ENCODE results near the gene SPOP. TPM values are rescaled to one million over a fixed set of nuclear protein-coding genes. Genes with fewer than 3 reads are reported as not detected.
"Not testable (repeated sequence)": the region's sequence is repeated elsewhere in the genome, so short reads cannot be mapped to it uniquely, and the experiment has no call there.

The SPOP gene
- 10 to 100 TPM; 33.7 to 73.5 (median 50.4) TPM for total RNA-seq

DNA sequence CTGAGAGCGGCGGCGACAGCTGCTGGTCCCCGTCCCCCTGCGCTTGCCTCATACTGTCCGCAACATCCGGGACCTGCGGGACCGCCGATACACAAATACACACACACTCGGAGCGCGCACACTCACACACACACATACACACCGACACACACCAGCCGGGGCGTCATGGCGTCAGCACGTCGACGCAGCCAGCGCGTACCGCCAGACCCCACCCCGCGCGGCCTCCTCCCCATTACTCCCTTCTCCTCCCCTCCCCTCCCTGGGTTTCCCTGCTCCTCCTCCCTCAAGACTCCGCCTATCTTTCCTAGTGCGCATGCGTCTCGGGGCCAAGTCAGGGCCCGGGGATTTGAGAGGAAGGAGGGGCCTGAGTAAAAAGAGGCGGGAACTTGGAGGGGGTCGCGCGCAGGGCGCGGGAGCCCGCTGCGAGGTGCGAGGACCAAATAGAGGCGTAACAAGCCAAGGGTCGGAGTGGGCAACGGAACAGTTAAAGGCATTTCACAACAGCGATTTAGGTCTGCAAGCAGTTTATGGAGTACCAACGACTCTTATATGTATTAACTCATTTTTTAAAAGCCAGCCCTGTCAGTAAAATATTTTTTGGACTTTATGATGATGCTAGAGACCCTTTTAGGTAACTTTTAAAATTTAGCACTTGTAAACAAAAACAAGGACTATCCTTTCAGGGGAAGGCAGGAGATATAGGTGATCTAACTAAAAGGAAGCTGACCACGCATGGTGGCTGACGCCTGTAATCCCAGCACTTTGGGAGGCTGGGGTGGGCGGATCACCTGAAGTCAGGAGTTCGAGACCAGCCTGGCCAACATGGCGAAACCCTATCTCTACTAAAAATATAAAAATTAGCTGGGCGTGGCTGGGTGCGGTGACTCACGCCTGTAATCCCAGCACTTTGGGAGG lies at the start of gene SPOP:
TSS of gene SPOP (minus strand) at position 165 of the 915 bp plus-strand sequence. CDS start 55,287 bp downstream, outside the sequence.
- ATAC-seq (ENCODE audit: low FRiP score) (peak; percentile 99), DNase-seq (ENCODE audit: low spot score) (peak; percentile 98)
- TF ChIP-seq CTCF (IDR thresholded peaks at IDR 0.05): no peak

- ATAC-seq (ENCODE audit: low FRiP score): no peak
These were observed 49.5 kb upstream of the SPOP start for GRCh38 chr17:49727380-49727779.

DNA sequence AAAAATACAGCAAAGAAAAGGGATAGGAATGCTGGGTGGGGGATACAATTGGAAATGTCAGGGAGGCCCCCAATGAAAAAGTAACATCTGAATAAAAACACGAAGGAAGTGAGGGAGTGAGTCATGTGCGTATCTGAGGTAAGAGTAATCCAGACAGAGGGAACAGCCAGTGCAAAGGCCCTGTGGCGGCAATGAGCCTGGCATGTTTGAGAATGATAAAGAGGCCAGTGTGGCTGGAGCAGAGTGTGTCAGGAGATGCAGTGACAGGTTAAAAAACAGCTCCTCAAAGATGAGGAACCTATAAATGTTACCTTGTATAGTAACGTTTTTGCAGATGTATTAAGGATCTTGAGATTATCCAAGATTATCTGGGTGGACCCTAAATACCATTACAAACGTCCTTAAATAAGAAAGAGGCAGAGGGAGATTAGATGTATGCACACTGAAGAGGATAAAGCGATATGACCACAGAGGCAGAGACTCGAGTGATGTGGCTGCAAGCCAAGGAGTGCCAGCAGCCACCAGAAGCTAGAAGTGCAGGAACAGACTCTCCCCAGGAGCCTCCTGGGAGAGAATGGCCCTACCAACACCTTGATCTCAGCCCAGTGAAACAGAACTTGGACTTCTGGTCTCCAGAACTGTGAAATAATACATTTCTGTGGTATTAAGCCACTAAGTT lies 47.7 kb upstream of the SPOP start:
- DNase-seq (ENCODE audit: low spot score) (no peak), ATAC-seq (ENCODE audit: low FRiP score) (no peak)
- TF ChIP-seq CTCF (IDR thresholded peaks at IDR 0.05): no peak

More at GRCh38 chr17:49727380-49727779, 49.5 kb upstream of the SPOP start:
- DNase-seq (ENCODE audit: low spot score): no peak
- TF ChIP-seq CTCF (IDR thresholded peaks at IDR 0.05): no peak

DNA sequence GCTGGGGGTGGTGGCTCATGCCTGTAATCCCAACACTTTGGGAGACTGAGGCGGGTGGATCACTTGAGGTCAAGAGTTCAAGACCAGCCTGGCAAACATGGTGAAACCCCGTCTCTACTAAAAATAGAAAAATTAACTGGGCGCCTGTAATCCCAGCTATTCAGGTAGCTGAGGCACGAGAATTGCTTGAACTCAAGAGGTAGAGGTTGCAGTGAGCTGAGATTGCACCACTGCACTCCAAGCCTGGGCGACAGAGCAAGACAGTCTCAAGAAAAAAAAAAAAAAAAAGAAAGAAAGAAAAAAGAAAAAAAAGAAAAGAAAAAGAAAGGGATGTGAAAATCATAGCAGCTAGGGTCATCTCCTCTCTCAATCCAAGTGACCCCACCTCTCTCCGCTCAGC lies 46.7 kb upstream of the SPOP start:
- DNase-seq (ENCODE audit: low spot score); ATAC-seq (ENCODE audit: low FRiP score): not testable (repeated sequence)

GRCh38 chr17:49723423-49723822 lies 45.5 kb upstream of the SPOP start:
- DNase-seq (ENCODE audit: low spot score) (no peak), ATAC-seq (ENCODE audit: low FRiP score) (no peak)
- TF ChIP-seq CTCF (IDR thresholded peaks at IDR 0.05): no peak

DNA sequence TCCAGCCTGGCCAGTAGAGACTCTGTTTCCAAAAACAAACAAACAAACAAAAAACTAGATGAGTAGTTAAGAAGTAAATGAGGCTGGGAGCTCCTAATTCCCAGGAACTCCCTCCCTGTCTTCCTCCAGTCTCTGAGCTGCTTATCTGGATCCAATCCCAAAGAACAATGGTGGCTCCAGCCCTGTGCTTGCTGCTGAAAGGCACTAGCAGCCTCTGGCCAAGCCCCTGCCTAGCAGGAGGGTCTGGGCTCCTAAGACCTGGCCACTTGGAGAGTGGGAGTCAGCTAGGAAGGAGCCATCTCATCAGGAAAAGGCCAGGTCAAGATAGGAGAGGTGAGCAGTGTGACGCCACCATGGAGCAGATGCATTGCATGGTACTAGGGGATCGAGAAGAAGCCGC lies 44.2 kb upstream of the SPOP start:
- ATAC-seq (ENCODE audit: low FRiP score) (no peak), DNase-seq (ENCODE audit: low spot score) (no peak)
- no peak for TF ChIP-seq CTCF (IDR thresholded peaks at IDR 0.05)

- no peak for TF ChIP-seq CTCF (IDR thresholded peaks at IDR 0.05)
- DNase-seq (ENCODE audit: low spot score): no peak
- ATAC-seq (ENCODE audit: low FRiP score): no peak
These were observed 39.5 kb upstream of the SPOP start for GRCh38 chr17:49717371-49717861.

Measured in omental fat pad (tissue), 4 donors.